HFF-Myc (cell line): ENCODE measurements around the gene CEP295NL.

Source experiments
- DNase-seq: peaks from one replicate; pipeline ENCODE4 v3.0.0-alpha.2; 2011; ENCODE audit warnings: low read depth; ENCODE audit errors: extremely low read depth
- H3K4me3 ChIP-seq: replicated peaks from 2 replicates; pipeline ENCODE4 v1.5.1; 2011; ENCODE audit warnings: low read depth, mild to moderate bottlenecking, control low read depth, low read length
- TF ChIP-seq, protein P1 (sequence below): IDR thresholded peaks from 2 replicates; pipeline ENCODE4 v1.5.1; 2012; ENCODE audit warnings: mild to moderate bottlenecking, low read depth, low read length, control low read depth; ENCODE audit errors: missing control alignments

Gene CEP295NL

DNA sequence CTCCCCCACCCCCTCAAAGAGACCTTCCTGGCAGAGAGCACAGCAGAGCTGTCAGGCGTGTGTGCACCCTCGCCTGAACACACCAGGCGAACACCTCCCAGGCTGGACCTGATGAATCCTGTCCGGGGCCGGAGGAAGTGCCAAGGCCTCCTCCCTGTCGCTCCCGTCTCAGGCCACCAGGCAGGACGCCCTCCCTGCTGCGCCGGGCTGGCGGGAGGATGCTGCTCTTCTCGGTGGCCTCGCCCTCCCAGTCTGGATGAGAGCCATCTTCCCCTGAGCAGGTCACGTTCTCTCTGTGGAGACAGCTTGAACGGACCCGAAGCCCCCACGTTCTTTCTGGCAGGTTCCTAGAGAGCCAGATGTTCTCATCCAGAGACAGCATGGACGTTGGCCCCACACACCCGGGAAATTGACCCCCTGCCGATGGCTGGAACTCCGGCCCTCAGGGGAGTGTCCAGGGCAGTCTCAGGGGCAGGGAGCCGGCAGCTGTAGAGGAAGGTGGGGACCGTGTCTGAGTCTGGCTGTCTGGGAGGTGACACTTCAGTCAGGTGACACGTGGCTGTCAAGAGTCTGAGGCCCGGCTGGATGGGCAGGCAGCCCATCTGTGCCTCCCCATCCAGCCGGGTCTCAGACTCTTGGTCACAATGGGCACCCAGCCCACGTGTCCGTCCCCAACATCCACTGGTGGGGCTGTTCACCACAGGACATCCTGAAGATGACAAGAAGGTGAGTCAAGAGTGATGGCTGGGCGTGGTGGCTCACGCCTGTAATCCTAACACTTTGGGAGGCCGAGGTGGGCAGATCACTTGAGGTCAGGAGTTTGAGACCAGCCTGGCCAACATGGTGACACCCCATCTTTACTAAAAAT is 27.1 kb upstream of the CEP295NL start:
- H3K4me3 ChIP-seq = no peak overlapping the region
- TF ChIP-seq, protein P1, sequence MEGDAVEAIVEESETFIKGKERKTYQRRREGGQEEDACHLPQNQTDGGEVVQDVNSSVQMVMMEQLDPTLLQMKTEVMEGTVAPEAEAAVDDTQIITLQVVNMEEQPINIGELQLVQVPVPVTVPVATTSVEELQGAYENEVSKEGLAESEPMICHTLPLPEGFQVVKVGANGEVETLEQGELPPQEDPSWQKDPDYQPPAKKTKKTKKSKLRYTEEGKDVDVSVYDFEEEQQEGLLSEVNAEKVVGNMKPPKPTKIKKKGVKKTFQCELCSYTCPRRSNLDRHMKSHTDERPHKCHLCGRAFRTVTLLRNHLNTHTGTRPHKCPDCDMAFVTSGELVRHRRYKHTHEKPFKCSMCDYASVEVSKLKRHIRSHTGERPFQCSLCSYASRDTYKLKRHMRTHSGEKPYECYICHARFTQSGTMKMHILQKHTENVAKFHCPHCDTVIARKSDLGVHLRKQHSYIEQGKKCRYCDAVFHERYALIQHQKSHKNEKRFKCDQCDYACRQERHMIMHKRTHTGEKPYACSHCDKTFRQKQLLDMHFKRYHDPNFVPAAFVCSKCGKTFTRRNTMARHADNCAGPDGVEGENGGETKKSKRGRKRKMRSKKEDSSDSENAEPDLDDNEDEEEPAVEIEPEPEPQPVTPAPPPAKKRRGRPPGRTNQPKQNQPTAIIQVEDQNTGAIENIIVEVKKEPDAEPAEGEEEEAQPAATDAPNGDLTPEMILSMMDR = no peak
- no peak for DNase-seq

DNA sequence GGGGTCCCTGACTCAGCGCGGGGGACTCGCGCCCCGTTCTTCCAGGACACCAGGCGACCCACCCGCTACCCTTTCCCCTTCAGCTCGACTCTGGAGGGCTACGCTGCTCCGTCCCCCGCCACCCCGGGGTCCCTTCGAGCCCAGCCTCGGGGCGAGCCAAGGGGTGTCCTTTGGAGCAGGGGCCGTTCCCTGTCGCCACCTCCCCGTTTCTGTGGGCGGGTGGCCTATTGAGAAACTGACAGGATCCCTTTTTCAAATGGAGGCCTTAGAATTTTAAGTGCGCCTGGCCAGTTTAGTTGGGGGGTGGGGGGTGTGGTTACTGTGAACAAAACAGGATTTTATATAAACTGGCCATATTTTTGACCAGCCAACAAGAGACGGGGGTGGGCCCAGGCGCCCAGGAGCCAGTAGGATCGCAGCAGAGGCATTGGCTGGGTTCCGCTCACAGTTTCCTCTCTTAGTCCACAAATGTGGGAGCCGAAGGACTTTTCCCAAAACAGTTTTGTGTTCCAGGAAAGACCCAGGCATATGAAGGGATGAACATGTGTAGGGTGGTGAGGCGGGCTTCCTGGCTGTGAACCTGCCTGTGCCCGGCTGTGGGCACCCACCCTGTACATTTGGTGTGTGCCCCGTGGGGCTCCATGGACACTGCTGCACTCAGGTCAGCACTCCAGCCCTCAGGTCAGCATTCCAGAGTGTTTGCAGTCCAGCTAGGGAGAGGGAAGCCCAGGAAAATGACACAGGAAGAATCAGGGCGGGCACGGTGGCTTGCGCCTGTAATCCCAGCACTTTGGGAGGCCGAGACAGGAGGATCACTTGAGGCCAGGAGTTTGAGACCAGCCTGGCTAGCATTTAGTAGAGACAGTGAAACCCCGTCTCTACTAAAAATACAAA is 22.9 kb upstream of the CEP295NL start:
- TF ChIP-seq, protein P1 = no peak
- H3K4me3 ChIP-seq = peak overlapping the region; percentile 47
- peak; percentile 66 for DNase-seq

DNA sequence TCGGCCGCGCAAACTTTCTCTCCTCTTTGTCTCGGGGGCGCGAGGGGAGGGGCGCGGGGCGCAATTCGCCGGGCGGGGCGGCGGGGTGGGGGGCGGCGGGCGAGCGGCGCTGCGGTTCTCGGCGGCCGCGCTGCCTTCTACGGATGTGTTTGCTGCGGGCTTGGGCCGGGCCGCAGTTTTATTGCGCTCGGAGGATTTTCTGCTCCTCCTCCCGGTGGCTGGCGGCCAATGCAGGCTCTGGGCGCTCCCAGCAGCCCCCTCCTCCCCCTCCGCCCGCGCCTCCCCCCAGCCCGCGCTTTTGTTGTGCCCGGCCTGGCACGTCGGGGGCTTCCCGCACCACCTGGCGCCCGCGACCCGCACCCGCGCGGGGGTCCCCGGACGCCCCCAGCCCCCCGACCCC is 22.2 kb upstream of the CEP295NL start, which contains the start of gene TIMP2:
TIMP2 (minus strand) TSS at position 154 of the 400 bp plus-strand sequence. CDS start 299 bp downstream, outside the sequence.
- DNase-seq = peak; percentile 43
- TF ChIP-seq, protein P1 = no peak
- peak within 1 kb of the TSS; percentile 85 for H3K4me3 ChIP-seq

DNA sequence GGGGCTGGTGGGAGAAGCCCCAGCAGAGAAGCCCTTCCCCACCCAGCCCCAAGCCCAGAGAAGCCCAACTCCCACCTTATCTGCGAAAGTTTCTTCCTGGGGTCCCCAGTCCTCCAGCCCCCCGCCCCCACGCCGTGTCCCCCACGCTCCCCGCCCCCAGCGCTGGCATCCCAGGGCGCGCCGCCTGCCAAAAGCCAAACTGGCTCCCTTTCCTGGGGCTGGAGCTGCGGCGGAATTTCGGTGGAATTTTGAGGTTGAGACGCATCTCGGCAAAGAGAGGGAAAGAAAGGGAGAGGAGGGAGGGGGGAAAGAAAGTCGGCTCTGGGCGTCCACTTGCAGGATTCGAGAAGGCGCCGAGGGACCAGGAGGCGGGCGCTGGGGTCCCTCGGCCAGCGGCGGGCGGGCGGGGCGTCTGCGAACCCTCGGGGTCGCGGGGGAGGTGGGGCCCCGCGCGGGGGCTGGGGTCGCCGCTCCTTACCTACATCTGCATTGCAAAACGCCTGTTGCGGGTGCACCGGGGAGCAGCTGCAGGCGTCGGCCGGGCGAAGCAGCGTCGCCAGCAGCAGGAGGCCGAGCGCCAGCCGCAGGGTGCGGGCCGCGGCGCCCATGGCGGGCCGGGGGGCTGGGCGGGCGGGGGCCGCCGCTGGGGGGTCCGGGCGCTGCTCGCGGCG is 21.6 kb upstream of the CEP295NL start:
- TF ChIP-seq, protein P1 = no peak
- no peak for DNase-seq
- peak overlapping the region; percentile 85 for H3K4me3 ChIP-seq

DNA sequence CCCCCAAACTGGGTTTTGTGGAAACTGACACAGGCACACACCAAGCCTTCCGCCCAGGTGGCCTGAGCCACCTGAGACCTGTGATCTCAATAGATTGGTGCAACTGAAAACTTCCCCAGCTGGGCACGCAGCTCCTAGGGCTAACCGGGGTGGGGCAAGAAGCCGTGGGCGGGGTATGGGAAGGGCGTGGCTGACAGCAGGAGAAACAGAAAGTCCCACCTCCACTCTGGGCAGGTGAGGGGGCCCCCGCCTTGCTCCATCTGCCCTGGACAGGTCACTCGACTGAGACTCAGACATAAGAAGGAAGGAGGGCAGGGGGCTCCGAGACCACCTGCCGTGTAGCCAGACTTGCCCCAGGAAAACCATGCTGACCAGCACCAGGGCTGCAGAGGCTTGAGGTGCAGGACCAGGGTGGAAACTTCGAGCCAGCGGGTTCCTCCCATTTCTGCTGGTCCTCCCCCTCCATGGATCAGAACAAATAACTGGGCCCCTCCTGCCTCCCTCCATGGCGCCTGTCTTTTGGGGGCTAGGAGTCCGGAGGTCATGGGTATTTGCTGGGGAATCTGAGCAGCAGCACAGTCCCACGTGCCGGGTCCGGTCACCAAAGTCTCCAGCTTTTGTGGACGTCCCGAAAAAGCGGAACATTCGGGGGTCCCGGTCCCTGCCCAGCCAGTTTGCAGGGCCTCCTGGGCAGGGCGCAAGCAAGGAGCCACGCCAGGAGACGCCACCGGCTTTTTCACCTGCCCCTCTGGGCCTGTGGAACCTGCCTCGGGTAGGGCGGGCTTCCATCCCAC is 20.9 kb upstream of the CEP295NL start:
- no peak for DNase-seq
- peak overlapping the region; percentile 85 for H3K4me3 ChIP-seq
- TF ChIP-seq, protein P1 = no peak
